HepG2 (cell line): ENCODE measurements around the gene ZDHHC14. TPM values are rescaled to one million over a fixed set of nuclear protein-coding genes. Genes with fewer than 3 reads are reported as not detected.
A peak's percentile ranks its signal among the peaks of the same experiment; 100 is the strongest.

Experiments used
- CREB1 ChIP-seq, 2 experiments: fragments of 450-650 bp in 1 of 2; IDR thresholded peaks; 2 replicates each; pipeline ENCODE4 v1.6.1; 2016 to 2017; ENCODE audit warnings: control low read depth in 1 of 2, mild to moderate bottlenecking in 1 of 2, missing compliant biosample characterization in 1 of 2, missing genetic modification characterization in 1 of 2
- FOXJ3 ChIP-seq: sonication (generic); formaldehyde crosslinking; IDR thresholded peaks from 2 replicates; pipeline ENCODE4 v1.4.0; 2020; ENCODE audit warnings: missing genetic modification reagents, mild to moderate bottlenecking, borderline replicate concordance
- KDM4B ChIP-seq: sonication (generic); formaldehyde crosslinking; IDR thresholded peaks from 2 replicates; pipeline ENCODE4 v1.4.0; 2020; ENCODE audit warnings: missing genetic modification reagents
- MBD4 ChIP-seq: IDR thresholded peaks from 2 replicates; pipeline ENCODE4 v1.6.1; 2012; ENCODE audit warnings: low read length, inconsistent platforms, borderline replicate concordance
- MTERF4 ChIP-seq: sonication (generic); formaldehyde crosslinking; IDR thresholded peaks from 2 replicates; pipeline ENCODE4 v1.8.0; 2023; ENCODE audit warnings: mild to moderate bottlenecking, missing genetic modification reagents
- MTF1 ChIP-seq: sonication (generic); formaldehyde crosslinking; IDR thresholded peaks from 2 replicates; pipeline ENCODE4 v1.5.0; 2020; ENCODE audit warnings: missing genetic modification reagents
- MYPOP ChIP-seq: sonication (generic); formaldehyde crosslinking; IDR thresholded peaks from 2 replicates; pipeline ENCODE4 v1.8.1; 2023; ENCODE audit warnings: mild to moderate bottlenecking, moderate library complexity, missing genetic modification reagents
- PCBP2 ChIP-seq: fragments of 200-400 bp; formaldehyde crosslinking; optimal IDR thresholded peaks from 2 replicates; pipeline ENCODE3; 2018; ENCODE audit warnings: low read length, low read depth; ENCODE audit not compliant: poor library complexity, severe bottlenecking
- YEATS4 ChIP-seq: sonication (generic); formaldehyde crosslinking; IDR thresholded peaks from 2 replicates; pipeline ENCODE4 v1.4.0; 2020; ENCODE audit warnings: missing genetic modification reagents, borderline replicate concordance
- ZBTB2 ChIP-seq: sonication (generic); formaldehyde crosslinking; IDR thresholded peaks from 2 replicates; pipeline ENCODE4 v1.8.0; 2022; ENCODE audit warnings: low read depth, missing genetic modification reagents
- ZBTB42 ChIP-seq: sonication (generic); formaldehyde crosslinking; IDR thresholded peaks from 2 replicates; pipeline ENCODE4 v1.5.0; 2020; ENCODE audit warnings: mild to moderate bottlenecking, missing genetic modification reagents
- ZC3H4 ChIP-seq: sonication (generic); formaldehyde crosslinking; IDR thresholded peaks from 2 replicates; pipeline ENCODE4 v1.4.0; 2020; ENCODE audit warnings: missing genetic modification reagents, borderline replicate concordance
- ZFY ChIP-seq: sonication (generic); formaldehyde crosslinking; IDR thresholded peaks from 2 replicates; pipeline ENCODE4 v1.4.0; 2020; ENCODE audit warnings: missing genetic modification reagents
- ZMYM3 ChIP-seq: sonication (generic); formaldehyde crosslinking; IDR thresholded peaks from 2 replicates; pipeline ENCODE4 v1.5.1; 2020; ENCODE audit warnings: mild to moderate bottlenecking, missing genetic modification reagents
- ZNF253 ChIP-seq: sonication (generic); formaldehyde crosslinking; IDR thresholded peaks from 2 replicates; pipeline ENCODE4 v1.8.0; 2022; ENCODE audit warnings: mild to moderate bottlenecking, missing genetic modification reagents, borderline replicate concordance
- ZNF280D ChIP-seq: sonication (generic); formaldehyde crosslinking; IDR thresholded peaks from 2 replicates; pipeline ENCODE4 v1.5.1; 2020; ENCODE audit warnings: mild to moderate bottlenecking, missing genetic modification reagents
- ZNF296 ChIP-seq: sonication (generic); formaldehyde crosslinking; conservative IDR thresholded peaks from 2 replicates; pipeline ENCODE4 v1.5.0; 2020; ENCODE audit warnings: mild to moderate bottlenecking, missing genetic modification reagents
- ZNF431 ChIP-seq: sonication (generic); formaldehyde crosslinking; IDR thresholded peaks from 2 replicates; pipeline ENCODE4 v1.9.0; 2022; ENCODE audit warnings: missing genetic modification reagents, low read depth, mild to moderate bottlenecking, borderline replicate concordance
- ZNF773 ChIP-seq: sonication (generic); formaldehyde crosslinking; IDR thresholded peaks from 2 replicates; pipeline ENCODE4 v1.4.0; 2020; ENCODE audit warnings: missing genetic modification reagents, borderline replicate concordance
- ZSCAN9 ChIP-seq: IDR thresholded peaks from 2 replicates; pipeline ENCODE4 v1.6.1; 2016; ENCODE audit warnings: borderline replicate concordance
- polyA plus RNA-seq, 8 experiments: library from polyadenylated mRNA; depleted of rRNA in 3 of 8; stranded (reverse) in 7 of 8; unstranded in 1 of 8; fragments of >200 nt; fragmentation: Illumina TruSeq in 4 of 8; extraction: Trizol in 4 of 8; gene quantifications; 2 replicates each; pipeline versions ENCODE4 v1.2.1 to v1.2.3, GENCODE V29; 2011 to 2016; ENCODE audit warnings: low read depth in 4 of 8, missing spikeins in 1 of 8, mixed read lengths in 1 of 8; ENCODE audit not compliant: insufficient read depth in 1 of 8
- total RNA-seq, 5 experiments: library from RNA; depleted of rRNA; stranded (reverse); fragments of >200 nt; fragmentation: Illumina TruSeq; extraction: Trizol; gene quantifications; 2 replicates each; pipeline ENCODE4 v1.2.3, GENCODE V29; 2016; ENCODE audit warnings: low read depth in 1 of 5

The ZDHHC14 gene
- total and polyA plus RNA-seq, 2 of the 13 experiments (the other 11 are each of a cell fraction or from before 2014, with no cell fraction given), result 3.7 to 9.5 TPM

GRCh38 chr6:157434349-157435033 lies 53.5 kb downstream of the ZDHHC14 start (continued):
- TF ChIP-seq MTERF4 (CRISPR knock-in tag) (no peak), FOXJ3 (CRISPR knock-in tag) (0 out of 2 replicates have a peak, but pooled peaks have one; percentile 31), ZNF280D (CRISPR knock-in tag) (0 out of 2 replicates have a peak, but pooled peaks have one; percentile 12), CREB1 (IDR thresholded peaks at IDR 0.05) (peak; percentile 75), CREB1 (CRISPR knock-in tag; IDR thresholded peaks at IDR 0.05) (no peak), ZNF431 (no peak), ZFY (CRISPR knock-in tag) (no peak), ZNF296 (no peak), ZBTB42 (CRISPR knock-in tag) (no peak), ZC3H4 (CRISPR knock-in tag) (no peak), YEATS4 (CRISPR knock-in tag) (0 out of 2 replicates have a peak, but pooled peaks have one; percentile 32), KDM4B (CRISPR knock-in tag) (no peak), ZMYM3 (CRISPR knock-in tag) (no peak), ZBTB2 (CRISPR knock-in tag) (no peak), MTF1 (CRISPR knock-in tag) (no peak), ZSCAN9 (0 out of 2 replicates have a peak, but pooled peaks have one; percentile 49), MYPOP (no peak), ZNF773 (CRISPR knock-in tag) (no peak), MBD4 (no peak), PCBP2 (no peak), ZNF253 (CRISPR knock-in tag) (no peak)
